Thyroid gland (tissue), 4 donors: ENCODE data around the gene MBNL3.

ENCODE experiments used
- POLR2A ChIP-seq, 2 donors: fragments of 450-650 bp; IDR thresholded peaks; one replicate each; pipeline ENCODE4 v1.6.1; 2017; ENCODE audit warnings: antibody characterized with exemption in 2 of 2, mild to moderate bottlenecking in 2 of 2, moderate library complexity in 1 of 2
- TF ChIP-seq, protein P1 (sequence below), 6 experiments: fragments of 200-600 bp in 3 of 6; fragments of 450-650 bp in 3 of 6; sonication (generic) in 3 of 6; IDR thresholded peaks; one replicate each; pipeline ENCODE4 v1.5.1; 2016 to 2019; ENCODE audit warnings: antibody characterized with exemption in 6 of 6, mild to moderate bottlenecking in 2 of 6, inconsistent platforms in 1 of 6, moderate library complexity in 1 of 6

- TF ChIP-seq, protein P1, sequence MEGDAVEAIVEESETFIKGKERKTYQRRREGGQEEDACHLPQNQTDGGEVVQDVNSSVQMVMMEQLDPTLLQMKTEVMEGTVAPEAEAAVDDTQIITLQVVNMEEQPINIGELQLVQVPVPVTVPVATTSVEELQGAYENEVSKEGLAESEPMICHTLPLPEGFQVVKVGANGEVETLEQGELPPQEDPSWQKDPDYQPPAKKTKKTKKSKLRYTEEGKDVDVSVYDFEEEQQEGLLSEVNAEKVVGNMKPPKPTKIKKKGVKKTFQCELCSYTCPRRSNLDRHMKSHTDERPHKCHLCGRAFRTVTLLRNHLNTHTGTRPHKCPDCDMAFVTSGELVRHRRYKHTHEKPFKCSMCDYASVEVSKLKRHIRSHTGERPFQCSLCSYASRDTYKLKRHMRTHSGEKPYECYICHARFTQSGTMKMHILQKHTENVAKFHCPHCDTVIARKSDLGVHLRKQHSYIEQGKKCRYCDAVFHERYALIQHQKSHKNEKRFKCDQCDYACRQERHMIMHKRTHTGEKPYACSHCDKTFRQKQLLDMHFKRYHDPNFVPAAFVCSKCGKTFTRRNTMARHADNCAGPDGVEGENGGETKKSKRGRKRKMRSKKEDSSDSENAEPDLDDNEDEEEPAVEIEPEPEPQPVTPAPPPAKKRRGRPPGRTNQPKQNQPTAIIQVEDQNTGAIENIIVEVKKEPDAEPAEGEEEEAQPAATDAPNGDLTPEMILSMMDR (IDR thresholded peaks at IDR 0.05): no peak
- no peak for TF ChIP-seq POLR2A (IDR thresholded peaks at IDR 0.05)
Observed at GRCh38 chrX:132414404-132414803, 74.4 kb downstream of the MBNL3 start.
